Stimulated activated CD4-positive, alpha-beta T cell treated with anti-CD3 and anti-CD28 coated beads, TNF-alpha, amount 100 ng/mL, for 48 hours (primary cell): ENCODE data around the gene TENT5C.

Source experiments
- DNase-seq, 3 donors: peaks; one replicate each; pipeline ENCODE4 v3.0.0-alpha.2; 2020; ENCODE audit warnings: low read depth in 3 of 3

Gene TENT5C

GRCh38 chr1:117591252-117591651 is 14.6 kb upstream of the TENT5C start:
- DNase-seq: no peak

DNA sequence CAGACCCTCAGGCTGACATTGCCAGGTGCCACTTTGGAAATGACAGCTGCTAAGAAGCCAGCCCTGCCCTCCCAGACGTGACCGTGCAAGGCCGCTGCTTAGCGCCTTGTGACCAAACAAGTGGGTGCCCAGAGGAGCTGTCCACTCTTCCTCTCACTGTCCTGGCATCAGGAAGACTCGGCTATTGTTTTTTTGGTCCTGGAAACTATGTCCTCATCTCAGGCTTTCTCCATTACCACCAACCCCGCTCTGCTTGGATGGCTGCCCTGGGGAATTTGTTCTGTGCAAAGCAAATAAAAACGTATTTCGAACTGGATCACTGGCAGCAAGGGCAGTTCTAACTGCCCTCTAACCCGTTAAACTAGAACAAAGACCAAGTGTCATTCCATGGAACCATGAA is 13.7 kb upstream of the TENT5C start:
- DNase-seq: no peak

DNA sequence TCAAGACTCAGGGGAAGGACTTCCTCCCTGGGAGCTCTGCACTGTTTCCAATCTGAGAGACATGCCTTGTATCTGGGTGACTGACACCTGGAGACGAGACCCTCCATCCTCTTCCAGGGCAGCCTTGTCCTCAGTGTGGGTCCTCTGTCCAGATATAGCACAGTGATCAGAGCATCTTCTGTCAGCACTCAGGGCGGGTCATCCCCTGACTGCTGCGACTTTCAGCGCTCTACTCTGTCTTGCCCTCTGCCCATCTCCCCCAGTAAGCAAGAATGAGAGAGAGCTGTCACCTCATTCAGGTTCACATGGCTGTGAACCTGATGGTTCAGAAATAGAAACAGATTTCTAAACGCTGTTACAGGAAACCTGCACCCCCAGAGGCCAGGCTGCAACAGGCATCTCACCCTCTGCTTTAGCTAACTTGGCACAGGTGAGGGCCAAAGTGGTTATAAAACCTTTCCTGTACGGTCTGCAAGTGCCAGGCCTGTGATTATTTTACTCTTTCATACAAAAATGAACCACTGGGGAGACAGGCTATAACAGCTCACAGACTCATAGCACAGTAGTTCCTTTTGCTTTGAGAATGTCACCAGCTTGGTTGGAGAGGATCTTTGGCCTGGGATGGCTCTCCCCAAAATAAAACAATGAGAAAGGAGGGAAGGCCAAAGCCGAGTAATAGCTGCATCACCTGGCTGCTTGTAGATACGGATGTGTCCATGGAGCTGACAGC is 11.4 kb upstream of the TENT5C start:
- no peak for DNase-seq

DNA sequence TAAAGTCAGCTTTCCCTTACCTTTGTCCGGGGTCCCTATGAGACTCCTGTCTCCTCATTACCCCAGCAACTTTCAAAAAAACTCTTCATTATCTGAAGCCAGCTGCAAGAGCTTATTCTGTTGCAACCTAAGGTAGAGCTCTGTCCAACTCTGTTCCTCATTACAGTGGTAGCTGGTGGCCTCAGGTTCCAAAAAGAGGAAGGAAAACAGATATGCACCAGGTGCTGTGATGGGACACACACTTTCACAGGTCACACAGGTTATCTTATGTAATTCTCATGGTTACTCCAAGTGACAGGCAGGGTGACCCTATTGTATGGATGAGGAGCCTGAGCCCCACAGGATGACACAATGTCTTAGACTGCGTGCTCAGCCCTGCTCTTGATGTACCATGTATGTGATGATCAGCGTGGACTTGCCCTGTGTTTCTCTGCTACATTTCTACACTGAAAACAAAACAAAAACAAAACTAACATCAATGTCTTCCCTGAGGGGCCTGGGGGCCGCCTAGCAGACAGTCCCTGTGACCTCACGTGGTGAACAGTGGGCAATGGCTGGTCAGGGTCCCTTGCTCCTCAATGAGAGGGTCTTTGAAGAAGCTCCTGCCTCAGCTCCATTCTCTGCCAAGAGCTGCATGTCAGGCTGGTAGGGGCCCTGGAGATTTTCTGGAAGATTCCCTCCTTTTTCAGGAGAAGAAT is 9.7 kb upstream of the TENT5C start:
- DNase-seq: no peak

GRCh38 chr1:117598489-117598888 is 7.4 kb upstream of the TENT5C start:
- DNase-seq: no peak

- DNase-seq: no peak
Observed at GRCh38 chr1:117599286-117600221, 6.3 kb upstream of the TENT5C start.

- no peak for DNase-seq
Observed at GRCh38 chr1:117600325-117600943, 5.4 kb upstream of the TENT5C start.

DNA sequence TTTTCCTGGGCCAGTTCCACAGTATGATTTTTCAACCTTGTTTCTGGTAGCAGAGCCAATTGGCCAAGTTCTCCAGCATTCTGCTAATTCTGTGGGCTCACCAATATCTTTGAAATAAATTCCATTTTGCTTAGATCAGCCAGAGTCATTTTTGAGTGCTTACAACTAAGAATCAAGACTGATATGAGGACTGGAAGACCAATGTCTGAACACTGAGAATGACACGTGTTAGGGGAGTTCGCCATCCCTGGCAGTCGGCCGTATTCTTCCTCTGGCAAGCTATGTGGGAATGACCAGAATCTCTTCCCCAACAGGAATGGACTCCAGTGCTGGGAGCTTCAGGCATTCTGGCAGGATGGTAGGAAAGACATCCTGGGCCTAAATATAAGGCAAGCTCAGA is 4.9 kb upstream of the TENT5C start:
- no peak for DNase-seq

DNA sequence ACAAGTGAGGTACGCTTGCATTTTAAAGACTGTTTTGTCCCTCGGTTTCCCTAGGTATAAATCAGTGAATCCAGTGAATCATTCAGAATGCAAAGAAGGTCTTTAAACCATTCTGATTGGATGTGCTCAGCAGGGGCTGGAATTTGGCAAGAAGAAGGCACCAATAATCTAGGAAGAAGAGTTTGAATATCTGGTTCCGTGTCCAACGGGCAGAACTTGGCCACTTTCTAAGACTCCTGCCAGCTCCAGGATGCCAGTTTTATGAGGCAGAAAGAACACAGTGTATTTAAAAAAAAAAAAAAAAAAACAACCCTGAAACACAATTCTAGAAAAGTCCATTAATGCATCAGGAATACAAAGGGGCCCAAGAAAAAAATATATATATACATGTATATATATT is 3.0 kb upstream of the TENT5C start:
- DNase-seq: no peak

- no peak for DNase-seq
Observed at GRCh38 chr1:117605164-117605773, 579 bp upstream of the TENT5C start.

GRCh38 chr1:117606649-117607430 is 992 bp downstream of the TENT5C start:
- DNase-seq: peak; percentile 8 to 22 (median 15)

DNA sequence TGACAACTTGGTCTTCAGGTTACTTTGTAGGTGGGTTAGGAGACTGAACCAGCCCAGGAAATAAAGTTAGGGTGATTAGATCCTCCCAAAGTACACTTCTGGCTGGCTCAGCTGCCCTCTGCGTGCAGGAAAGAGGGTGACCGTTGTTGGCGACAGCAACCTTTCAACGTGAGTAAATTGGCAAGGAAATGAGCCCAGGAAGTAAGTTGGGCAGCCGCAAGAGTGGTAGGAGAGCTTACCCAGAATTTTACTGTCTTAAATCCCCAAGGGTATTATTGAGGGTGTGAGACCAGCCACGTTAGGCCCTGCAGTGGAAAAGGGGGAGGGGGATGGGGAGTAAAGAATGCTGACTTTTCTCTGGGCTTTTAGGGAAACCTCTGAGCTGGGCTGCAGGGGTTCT is 1.6 kb downstream of the TENT5C start:
- DNase-seq: peak in 2 of 3 donors; percentile 4 to 17

DNA sequence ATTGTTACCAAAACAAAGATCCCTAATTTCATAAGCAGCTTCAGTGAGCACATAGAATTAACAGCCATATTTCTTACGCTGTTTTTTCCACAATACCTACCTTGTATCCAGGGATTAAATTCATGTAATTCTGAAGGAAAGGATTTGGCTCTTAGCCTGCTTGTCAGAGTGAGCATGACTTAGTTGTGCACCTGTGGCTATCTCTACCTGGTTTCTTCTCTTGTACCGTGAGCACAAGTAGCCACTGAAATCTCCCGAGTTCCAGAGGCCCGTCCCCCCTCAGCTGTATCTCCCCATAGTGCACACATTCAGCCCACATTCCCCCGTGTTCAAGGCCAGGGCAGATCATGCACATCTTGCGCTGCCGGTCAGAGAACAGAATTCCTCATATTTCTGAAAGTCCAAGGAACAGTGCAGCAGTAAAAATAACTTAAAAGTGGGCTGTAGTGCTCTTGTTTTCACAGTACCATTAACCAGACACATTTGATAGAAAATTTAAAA is 2.3 kb downstream of the TENT5C start:
- no peak for DNase-seq

GRCh38 chr1:117608758-117609157 is 2.9 kb downstream of the TENT5C start:
- no peak for DNase-seq

DNA sequence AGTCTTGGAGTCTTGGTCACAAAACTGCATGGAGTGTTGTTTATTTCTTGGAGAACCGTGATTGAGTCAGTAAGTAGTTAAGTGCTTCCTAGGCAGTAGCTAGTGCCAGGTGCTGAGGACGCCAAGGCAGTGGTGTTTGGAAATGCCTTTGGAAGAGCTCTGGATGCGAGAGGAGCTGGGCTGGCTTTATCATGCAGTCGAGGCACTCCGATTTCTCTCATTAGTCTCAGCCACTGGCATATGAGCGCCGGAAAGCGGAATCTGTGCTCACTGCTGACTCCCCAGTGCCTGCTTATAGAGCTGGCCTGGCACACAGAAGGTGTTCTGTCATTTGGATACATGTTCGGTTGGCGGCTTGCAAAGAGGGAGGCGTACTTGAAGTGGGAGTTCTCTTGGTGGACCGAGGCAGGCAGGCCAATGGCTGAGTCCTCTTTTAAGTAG is 3.6 kb downstream of the TENT5C start:
- no peak for DNase-seq

DNA sequence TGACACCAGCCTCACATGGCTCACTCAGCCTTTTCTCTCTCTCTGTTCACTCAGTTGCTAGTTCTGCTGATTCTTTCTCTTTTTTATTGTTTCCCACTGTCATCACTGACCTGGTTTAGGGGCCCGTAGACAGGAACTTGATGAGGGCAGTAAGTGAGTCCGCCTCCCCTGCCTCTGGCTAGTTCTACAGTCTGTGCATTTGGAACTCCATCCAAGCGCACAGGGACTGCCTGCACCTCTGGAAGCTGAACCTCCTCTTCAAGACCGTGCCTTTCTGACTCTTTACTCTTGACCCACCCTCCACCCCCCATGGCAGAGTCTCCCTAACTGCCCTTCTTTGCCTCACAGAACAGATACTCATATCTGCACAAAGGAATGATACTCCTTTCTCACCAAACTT is 4.2 kb downstream of the TENT5C start:
- no peak for DNase-seq

DNA sequence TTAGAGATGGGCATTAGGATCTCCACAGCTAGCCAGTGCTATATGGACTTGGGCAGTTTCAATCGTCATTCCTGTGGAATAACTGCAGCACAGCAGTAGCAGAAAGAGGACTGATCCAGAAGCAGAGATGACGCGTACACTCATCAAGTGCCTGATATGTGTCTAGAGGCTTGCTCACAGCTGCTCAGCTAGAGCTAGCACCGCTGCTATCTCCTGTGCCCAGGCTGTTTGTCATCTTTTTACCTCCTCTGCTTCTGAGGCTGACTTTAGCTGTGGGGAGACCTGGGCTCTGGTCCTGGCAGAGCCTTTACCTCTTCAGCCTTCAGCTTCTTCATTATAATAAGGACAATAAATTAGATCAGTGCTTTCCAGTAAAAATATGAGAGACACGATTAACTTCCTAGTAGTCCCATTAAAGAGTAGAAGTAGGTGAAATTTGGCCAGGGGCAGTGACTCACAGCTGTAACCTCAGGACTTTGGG is 5.3 kb downstream of the TENT5C start:
- DNase-seq: no peak

DNA sequence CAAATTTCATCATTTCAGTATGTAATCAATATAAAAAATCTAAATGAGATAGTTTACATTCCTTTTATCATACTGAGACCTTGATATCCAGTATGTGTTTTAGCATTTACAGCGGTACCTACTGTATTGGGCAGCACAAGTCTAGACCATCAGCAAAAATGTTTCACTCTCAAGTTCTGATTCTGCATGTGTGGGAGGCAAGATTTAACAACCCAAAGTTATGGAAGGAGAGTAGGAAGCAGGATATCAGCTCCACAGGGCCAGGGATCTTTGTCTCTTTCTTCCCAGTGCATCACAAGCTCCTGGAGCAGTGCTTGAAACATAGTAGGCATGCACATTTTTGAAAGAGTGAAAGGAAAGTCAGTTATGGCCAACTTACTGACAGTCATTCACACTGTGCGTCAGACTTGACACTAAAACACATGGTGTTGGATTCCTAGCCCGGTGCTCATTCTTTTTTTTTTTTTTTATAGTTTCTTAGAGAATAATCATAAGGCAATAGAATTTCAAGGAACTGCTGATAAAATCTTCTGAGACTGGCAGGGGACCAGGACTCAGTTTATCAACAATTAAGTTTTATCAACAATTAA is 6.1 kb downstream of the TENT5C start:
- no peak for DNase-seq

DNA sequence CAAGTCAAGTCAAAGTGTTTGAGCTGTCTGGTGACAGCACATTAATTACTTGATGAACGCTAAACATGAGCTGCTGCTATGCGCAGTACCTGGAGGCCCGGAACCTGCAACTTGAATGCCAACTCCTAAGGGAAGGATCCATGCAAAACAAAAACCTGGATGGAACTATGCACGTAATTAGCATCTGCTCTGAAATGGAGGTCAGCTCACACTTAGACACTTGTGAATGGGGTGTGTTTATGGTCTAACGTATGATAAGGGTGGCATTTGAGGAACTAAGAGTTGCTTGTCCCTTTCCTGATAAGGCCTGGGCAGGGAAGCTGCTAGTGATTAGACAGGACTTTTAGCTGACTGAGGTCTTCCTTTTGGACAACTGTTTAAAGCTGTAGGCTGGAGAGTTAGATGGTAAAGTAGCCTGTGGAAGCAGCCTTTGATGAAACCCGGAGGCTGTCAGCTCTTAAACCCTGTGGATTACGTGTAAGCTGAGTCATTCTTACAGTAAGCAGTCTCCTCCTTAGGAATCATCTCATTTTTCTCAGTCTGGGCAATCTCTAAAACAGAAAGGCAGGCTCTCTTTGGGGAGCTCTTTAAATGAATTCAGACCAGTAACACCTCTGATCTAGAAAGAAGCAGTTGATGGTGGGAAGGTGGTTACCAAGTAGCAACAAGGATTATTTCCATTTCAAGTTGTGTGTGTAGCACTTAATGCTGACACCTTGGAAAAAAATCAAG is 6.8 kb downstream of the TENT5C start:
- DNase-seq: no peak
